ENCODE results near the gene PLA2R1. TPM values are rescaled to one million over a fixed set of nuclear protein-coding genes. Genes with fewer than 3 reads are reported as not detected.
"Not testable (repeated sequence)": the region's sequence is repeated elsewhere in the genome, so short reads cannot be mapped to it uniquely, and the experiment has no call there.

The PLA2R1 gene
- total and polyA plus RNA-seq, 2 experiments from 2014 or later = 4.9 to 9.6 TPM

DNA sequence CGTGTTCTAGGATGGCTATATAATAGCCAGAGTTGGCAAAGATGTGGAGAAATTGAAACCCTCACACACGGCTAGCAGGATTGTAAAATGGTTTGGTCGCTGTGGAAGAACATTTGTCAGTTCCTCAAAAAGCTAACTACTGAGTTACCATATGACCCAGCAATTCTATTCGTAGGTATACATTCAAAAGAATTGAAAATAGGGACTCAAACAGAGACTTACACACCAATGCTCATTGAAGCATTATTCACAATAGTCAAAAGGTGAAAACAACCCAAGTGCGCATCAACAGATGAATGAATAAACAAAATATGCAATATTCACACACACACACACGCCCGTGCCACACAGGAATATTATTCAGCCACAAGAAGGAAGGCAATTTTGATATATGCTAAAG is 98.7 kb downstream of the PLA2R1 start:
- DNase-seq (ENCODE audit: low spot score) = no peak
- no peaks in the 10 kb centered on the region for H3K4me1 ChIP-seq (ENCODE audit: insufficient read depth)
- no peaks in the 10 kb centered on the region for H3K27me3 ChIP-seq
- H3K9me3 ChIP-seq (ENCODE audit: low read depth) = no peaks in the 10 kb centered on the region
- WGBS (ENCODE audit: low lambda C conversion rate, missing lambda C conversion rate) = 93% methylated on average over 7 of the region's 7 CpGs
- TF ChIP-seq EZH2 (IDR thresholded peaks at IDR 0.05; ENCODE audit: borderline replicate concordance) = no peak
- TF ChIP-seq EZH2phosphoT487 (IDR thresholded peaks at IDR 0.05; ENCODE audit: low read depth, severe bottlenecking, unreplicated experiment) = no peak
- TF ChIP-seq, protein P1, sequence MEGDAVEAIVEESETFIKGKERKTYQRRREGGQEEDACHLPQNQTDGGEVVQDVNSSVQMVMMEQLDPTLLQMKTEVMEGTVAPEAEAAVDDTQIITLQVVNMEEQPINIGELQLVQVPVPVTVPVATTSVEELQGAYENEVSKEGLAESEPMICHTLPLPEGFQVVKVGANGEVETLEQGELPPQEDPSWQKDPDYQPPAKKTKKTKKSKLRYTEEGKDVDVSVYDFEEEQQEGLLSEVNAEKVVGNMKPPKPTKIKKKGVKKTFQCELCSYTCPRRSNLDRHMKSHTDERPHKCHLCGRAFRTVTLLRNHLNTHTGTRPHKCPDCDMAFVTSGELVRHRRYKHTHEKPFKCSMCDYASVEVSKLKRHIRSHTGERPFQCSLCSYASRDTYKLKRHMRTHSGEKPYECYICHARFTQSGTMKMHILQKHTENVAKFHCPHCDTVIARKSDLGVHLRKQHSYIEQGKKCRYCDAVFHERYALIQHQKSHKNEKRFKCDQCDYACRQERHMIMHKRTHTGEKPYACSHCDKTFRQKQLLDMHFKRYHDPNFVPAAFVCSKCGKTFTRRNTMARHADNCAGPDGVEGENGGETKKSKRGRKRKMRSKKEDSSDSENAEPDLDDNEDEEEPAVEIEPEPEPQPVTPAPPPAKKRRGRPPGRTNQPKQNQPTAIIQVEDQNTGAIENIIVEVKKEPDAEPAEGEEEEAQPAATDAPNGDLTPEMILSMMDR (IDR thresholded peaks at IDR 0.05; ENCODE audit: poor library complexity) = no peak
- H3K9me2 ChIP-seq (replicated peaks; ENCODE audit: insufficient read depth) = no peaks in the 10 kb centered on the region
- H3K27ac ChIP-seq = no peak overlapping the region
- H4K20me1 ChIP-seq (ENCODE audit: insufficient read depth, poor library complexity, severe bottlenecking) = no peaks in the 10 kb centered on the region
- H3K4me2 ChIP-seq = no peak overlapping the region
- H2AFZ ChIP-seq = no peak overlapping the region
- H3K36me3 ChIP-seq (replicated peaks; ENCODE audit: insufficient read depth, low read depth) = no peaks in the 10 kb centered on the region
- no peaks in the 10 kb centered on the region for H3K79me2 ChIP-seq
- no peak overlapping the region for H3K4me3 ChIP-seq

DNA sequence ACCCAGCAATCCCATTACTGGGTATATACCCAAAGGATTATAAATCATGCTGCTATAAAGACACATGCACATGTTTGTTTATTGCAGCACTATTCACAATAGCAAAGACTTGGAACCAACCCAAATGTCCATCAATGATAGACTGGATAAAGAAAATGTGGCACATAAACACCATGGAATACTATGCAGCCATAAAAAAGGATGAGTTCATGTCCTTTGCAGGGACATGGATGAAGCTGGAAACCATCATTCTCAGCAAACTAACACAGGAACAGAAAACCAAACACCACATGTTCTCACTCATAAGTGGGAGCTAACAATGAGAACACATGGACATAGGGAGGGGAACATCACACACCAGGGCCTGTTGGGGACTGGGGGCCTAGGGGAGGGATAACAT is 99.9 kb downstream of the PLA2R1 start:
- DNase-seq (ENCODE audit: low spot score); H4K20me1 ChIP-seq (ENCODE audit: insufficient read depth, poor library complexity, severe bottlenecking); H3K9me3 ChIP-seq (ENCODE audit: low read depth); H3K27ac ChIP-seq; H3K4me1 ChIP-seq (ENCODE audit: insufficient read depth); H3K4me2 ChIP-seq; H2AFZ ChIP-seq; H3K36me3 ChIP-seq (replicated peaks; ENCODE audit: insufficient read depth, low read depth); H3K27me3 ChIP-seq; H3K4me3 ChIP-seq; H3K79me2 ChIP-seq; H3K9me2 ChIP-seq (replicated peaks; ENCODE audit: insufficient read depth): not testable (repeated sequence)

- Histone ChIP-seq H3K9me2 (replicated peaks; ENCODE audit: insufficient read depth) (no peaks in the 10 kb centered on the region), H2AFZ (no peak overlapping the region), H3K4me2 (no peak overlapping the region), H3K4me1 (ENCODE audit: insufficient read depth) (no peaks in the 10 kb centered on the region), H3K27ac (no peak overlapping the region), H4K20me1 (ENCODE audit: insufficient read depth, poor library complexity, severe bottlenecking) (no peaks in the 10 kb centered on the region), H3K36me3 (replicated peaks; ENCODE audit: insufficient read depth, low read depth) (no peaks in the 10 kb centered on the region), H3K9me3 (ENCODE audit: low read depth) (no peaks in the 10 kb centered on the region), H3K4me3 (no peak overlapping the region), H3K79me2 (no peaks in the 10 kb centered on the region), H3K27me3 (no peaks in the 10 kb centered on the region)
- no peak for DNase-seq (ENCODE audit: low spot score)
- 78% methylated on average over 4 of the region's 4 CpGs for WGBS (ENCODE audit: low lambda C conversion rate, missing lambda C conversion rate)
- TF ChIP-seq EZH2phosphoT487 (IDR thresholded peaks at IDR 0.05; ENCODE audit: low read depth, severe bottlenecking, unreplicated experiment) (no peak), EZH2 (IDR thresholded peaks at IDR 0.05; ENCODE audit: borderline replicate concordance) (no peak)
- TF ChIP-seq, protein P1 (IDR thresholded peaks at IDR 0.05; ENCODE audit: poor library complexity) = no peak
These were observed 101.0 kb downstream of the PLA2R1 start for GRCh38 chr2:159961451-159961850.

GRCh38 chr2:159961037-159961436 is 101.4 kb downstream of the PLA2R1 start:
- Histone ChIP-seq H3K79me2 (no peaks in the 10 kb centered on the region), H3K4me1 (ENCODE audit: insufficient read depth) (no peaks in the 10 kb centered on the region), H4K20me1 (ENCODE audit: insufficient read depth, poor library complexity, severe bottlenecking) (no peaks in the 10 kb centered on the region), H3K9me3 (ENCODE audit: low read depth) (no peaks in the 10 kb centered on the region), H3K4me3 (no peak overlapping the region), H3K4me2 (no peak overlapping the region), H3K27ac (no peak overlapping the region), H2AFZ (no peak overlapping the region), H3K27me3 (no peaks in the 10 kb centered on the region), H3K36me3 (replicated peaks; ENCODE audit: insufficient read depth, low read depth) (no peaks in the 10 kb centered on the region), H3K9me2 (replicated peaks; ENCODE audit: insufficient read depth) (no peaks in the 10 kb centered on the region)
- TF ChIP-seq EZH2 (IDR thresholded peaks at IDR 0.05; ENCODE audit: borderline replicate concordance) = no peak
- no peak for TF ChIP-seq EZH2phosphoT487 (IDR thresholded peaks at IDR 0.05; ENCODE audit: low read depth, severe bottlenecking, unreplicated experiment)
- TF ChIP-seq, protein P1 (IDR thresholded peaks at IDR 0.05; ENCODE audit: poor library complexity) = no peak
- DNase-seq (ENCODE audit: low spot score) = no peak
- WGBS (ENCODE audit: low lambda C conversion rate, missing lambda C conversion rate) = 59% methylated on average over 2 of the region's 2 CpGs

Measured in hepatocyte (in vitro differentiated cells).